ENCODE results near the gene PRDM16.

DNA sequence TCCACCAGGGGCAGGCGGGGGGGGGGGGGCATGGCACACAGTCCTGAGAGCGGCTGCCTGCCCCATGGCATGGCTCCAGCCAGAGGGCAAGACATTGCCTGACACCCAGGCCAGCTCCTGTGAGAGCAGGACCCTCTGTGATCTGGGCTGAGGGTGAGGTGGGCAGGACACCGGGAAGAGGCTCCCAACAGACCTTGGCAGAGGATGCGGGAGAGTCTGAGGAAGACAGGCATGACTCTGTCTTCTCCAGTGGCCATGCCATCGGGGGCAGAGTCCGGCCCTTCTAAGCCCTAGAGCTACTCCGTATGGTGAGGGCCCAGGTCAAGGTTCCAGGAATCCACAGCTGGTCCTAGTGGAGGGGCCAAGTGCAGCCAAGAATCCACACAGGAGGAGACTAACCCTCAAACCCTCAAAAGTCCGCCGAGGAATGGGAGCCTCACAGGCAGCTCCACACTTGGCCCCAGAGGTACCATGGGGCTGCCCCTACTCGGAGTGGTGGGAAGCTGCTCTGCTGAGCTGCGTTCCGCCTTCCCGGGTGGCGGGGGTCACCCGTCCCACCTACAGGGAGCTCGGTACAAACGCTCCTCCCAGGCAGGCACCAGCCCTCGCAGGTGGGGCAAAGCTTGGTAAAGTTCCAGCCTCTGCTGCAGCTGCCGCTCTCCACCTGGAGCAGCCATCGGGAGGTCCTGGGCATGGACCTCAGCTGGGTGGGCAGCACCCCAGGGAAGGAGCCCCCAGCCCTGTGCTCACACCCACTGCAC lies 41.2 kb upstream of the PRDM16 start:
- TF ChIP-seq CTCF (IDR thresholded peaks at IDR 0.05) = no peak
- TF ChIP-seq POLR2A (IDR thresholded peaks at IDR 0.05) = no peak

Data from testis (tissue), 2 donors.